Prostate gland (tissue), 2 donors: ENCODE data around the gene C20orf96.

Experiments
- CTCF ChIP-seq, 4 experiments: fragments of 200-600 bp in 2 of 4; fragments of 450-650 bp in 2 of 4; sonication (generic) in 2 of 4; IDR thresholded peaks; 1 replicate in 3 of 4; 2 replicates in 1 of 4; pipeline ENCODE4 v1.5.1; 2016 to 2019; ENCODE audit warnings: antibody characterized with exemption in 4 of 4, mild to moderate bottlenecking in 2 of 4, moderate library complexity in 2 of 4
- POLR2A ChIP-seq: fragments of 450-650 bp; IDR thresholded peaks from one replicate; pipeline ENCODE4 v1.6.1; 2016; ENCODE audit warnings: antibody characterized with exemption, mild to moderate bottlenecking
- POLR2AphosphoS5 ChIP-seq: sonication (generic); formaldehyde crosslinking; IDR thresholded peaks from one replicate; pipeline ENCODE4 v1.6.1; 2017; ENCODE audit warnings: antibody characterized with exemption

- TF ChIP-seq CTCF (IDR thresholded peaks at IDR 0.05) (no peak), POLR2A (no peak), POLR2AphosphoS5 (no peak)
These were observed 14.8 kb downstream of the C20orf96 start for GRCh38 chr20:275791-276190.
